PC-9 (cell line): Measurements from ENCODE around the gene FGF14. TPM values are rescaled to one million over a fixed set of nuclear protein-coding genes. Genes with fewer than 3 reads are reported as not detected.

Experiments
- BruUV-seq: library from RNA; stranded (reverse); fragments of 400-500 nt; replicated peaks from 2 replicates; lab custom pipeline; 2021; lab: Mats Ljungman, UMichigan
- CTCF ChIA-PET: fragments of 300-600 bp; sonication (Branson Sonifier 250); formaldehyde crosslinking; loops from one replicate; lab custom pipeline; 2022; ENCODE audit warnings: antibody characterized with exemption; lab: Charles Lee
- POLR2A ChIA-PET: fragments of 300-600 bp; sonication (Branson Sonifier 250); formaldehyde crosslinking; loops from one replicate; lab custom pipeline; 2022; ENCODE audit warnings: antibody characterized with exemption; ENCODE audit not compliant: unreplicated experiment; lab: Charles Lee
- DNase-seq, 2 experiments: peaks; one replicate each; pipeline versions ENCODE4 v3.0.0 to v3.0.0-alpha.2; 2015 to 2022; ENCODE audit warnings: mixed read lengths in 1 of 2
- H2AFZ ChIP-seq: fragments of 200-600 bp; sonication (generic); 2 replicates; pipeline ENCODE4 v1.8.1; 2017; ENCODE audit warnings: antibody characterized with exemption
- H3F3A ChIP-seq: fragments of 200-600 bp; sonication (generic); 2 replicates; pipeline ENCODE4 v1.8.1; 2017; ENCODE audit warnings: antibody characterized with exemption, mild to moderate bottlenecking, low read depth; ENCODE audit not compliant: insufficient read depth
- H3K27ac ChIP-seq: fragments of 200-600 bp; sonication (generic); 2 replicates; pipeline ENCODE4 v1.6.1; 2016; ENCODE audit warnings: mixed run types
- H3K27me3 ChIP-seq: fragments of 200-600 bp; sonication (generic); 2 replicates; pipeline ENCODE4 v1.6.1; 2016; ENCODE audit warnings: low read depth, mixed run types; ENCODE audit not compliant: insufficient read depth
- H3K36me3 ChIP-seq: fragments of 200-600 bp; sonication (generic); 2 replicates; pipeline ENCODE4 v1.6.1; 2016; ENCODE audit warnings: low read depth, mixed run types
- H3K4me1 ChIP-seq: fragments of 200-600 bp; sonication (generic); replicated peaks from 2 replicates; pipeline ENCODE4 v1.6.1; 2016; ENCODE audit warnings: mixed run types; ENCODE audit not compliant: insufficient read depth
- H3K4me2 ChIP-seq: fragments of 200-600 bp; sonication (generic); 2 replicates; pipeline ENCODE4 v1.6.1; 2017; ENCODE audit warnings: mixed run types
- H3K4me3 ChIP-seq: fragments of 200-600 bp; sonication (generic); 2 replicates; pipeline ENCODE4 v1.6.1; 2016; ENCODE audit warnings: mixed run types
- H3K79me2 ChIP-seq: fragments of 200-600 bp; sonication (generic); 2 replicates; pipeline ENCODE4 v1.6.1; 2017; ENCODE audit warnings: low read depth, mixed run types
- H3K9me2 ChIP-seq: fragments of 200-600 bp; sonication (generic); 2 replicates; pipeline ENCODE4 v1.8.1; 2017; ENCODE audit warnings: mild to moderate bottlenecking; ENCODE audit not compliant: insufficient read depth
- H3K9me3 ChIP-seq: fragments of 200-600 bp; sonication (generic); 2 replicates; pipeline ENCODE4 v1.8.1; 2016; ENCODE audit warnings: low read depth; ENCODE audit not compliant: insufficient read depth
- H4K20me1 ChIP-seq: fragments of 200-600 bp; sonication (generic); 2 replicates; pipeline ENCODE4 v1.8.1; 2017; ENCODE audit not compliant: insufficient read depth
- CTCF ChIP-seq: fragments of 200-600 bp; sonication (generic); conservative IDR thresholded peaks from 2 replicates; pipeline ENCODE4 v1.6.1; 2017; ENCODE audit warnings: mixed run types, antibody characterized with exemption, mild to moderate bottlenecking, moderate library complexity
- EZH2 ChIP-seq: fragments of 200-600 bp; sonication (generic); IDR thresholded peaks from 2 replicates; pipeline ENCODE4 v1.8.0; 2017; ENCODE audit warnings: antibody characterized with exemption, low read depth
- intact Hi-C: fragments of 100-400 bp; cut with micrococcal nuclease; formaldehyde crosslinking; loops from one replicate; pipeline ENCODE4 v1.10.0; 2022; ENCODE audit not compliant: unreplicated experiment
- total RNA-seq: library from RNA; stranded (reverse); gene quantifications from 2 replicates; pipeline ENCODE4 v1.2.3, GENCODE V29; 2021

The FGF14 gene
- total RNA-seq, 1 experiment from 2014 or later = not detected

- Histone ChIP-seq H3K36me3 (no peaks in the 10 kb centered on the region), H4K20me1 (no peaks in the 10 kb centered on the region), H3K9me2 (no peaks in the 10 kb centered on the region; the same call in 1 of the 2 replicates), H3K4me3 (no peak overlapping the region), H3K4me2 (no peak overlapping the region), H3K9me3 (no peaks in the 10 kb centered on the region), H3K79me2 (no peaks in the 10 kb centered on the region), H3K4me1 (no peaks in the 10 kb centered on the region), H3F3A (no peaks in the 10 kb centered on the region), H2AFZ (no peak overlapping the region), H3K27me3 (peaks cover 46% of the 10 kb centered on the region), H3K27ac (no peak overlapping the region)
- TF ChIP-seq CTCF = no peak
- TF ChIP-seq EZH2 = no peak
- no TSS peak for BruUV-seq
- ChIA-PET CTCF (no interaction called here), POLR2A (interaction anchor here (0.6 kb wide), 1 partner anchor 1919 kb away, joined by 6 read pairs; no protein-coding TSS in a partner anchor)
- DNase-seq = no peak
- intact Hi-C loops = no loop called here
Measured at GRCh38 chr13:102128216-102128810, 273.5 kb downstream of the FGF14 start.

GRCh38 chr13:102127153-102127552 lies 274.7 kb downstream of the FGF14 start:
- H2AFZ ChIP-seq = no peak overlapping the region
- TF ChIP-seq EZH2 (no peak), CTCF (no peak)
- no peaks in the 10 kb centered on the region for H3K9me2 ChIP-seq
- POLR2A ChIA-PET = no interaction called here
- H4K20me1 ChIP-seq = no peaks in the 10 kb centered on the region
- DNase-seq = no peak
- H3K79me2 ChIP-seq = no peaks in the 10 kb centered on the region
- CTCF ChIA-PET = no interaction called here
- no peaks in the 10 kb centered on the region for H3K9me3 ChIP-seq
- BruUV-seq = no TSS peak
- H3F3A ChIP-seq = no peaks in the 10 kb centered on the region
- H3K4me2 ChIP-seq = no peak overlapping the region
- intact Hi-C loops = no loop called here
- H3K36me3 ChIP-seq = no peaks in the 10 kb centered on the region
- no peaks in the 10 kb centered on the region for H3K4me1 ChIP-seq
- H3K27ac ChIP-seq = no peak overlapping the region
- no peak overlapping the region for H3K4me3 ChIP-seq
- peaks cover 46% of the 10 kb centered on the region for H3K27me3 ChIP-seq

GRCh38 chr13:102122147-102122546 lies 279.7 kb downstream of the FGF14 start:
- Histone ChIP-seq H3F3A (no peaks in the 10 kb centered on the region), H4K20me1 (no peaks in the 10 kb centered on the region), H2AFZ (0 out of 2 replicates have a peak overlapping the region, but pooled peaks have one; percentile 10), H3K36me3 (no peaks in the 10 kb centered on the region), H3K9me2 (no peaks in the 10 kb centered on the region), H3K79me2 (no peaks in the 10 kb centered on the region), H3K4me2 (no peak overlapping the region), H3K9me3 (no peaks in the 10 kb centered on the region), H3K27ac (no peak overlapping the region), H3K4me1 (no peaks in the 10 kb centered on the region), H3K27me3 (peaks cover 43% of the 10 kb centered on the region), H3K4me3 (no peak overlapping the region)
- TF ChIP-seq CTCF (no peak), EZH2 (no peak)
- BruUV-seq = no TSS peak
- POLR2A ChIA-PET = no interaction called here
- intact Hi-C loops = no loop called here
- CTCF ChIA-PET = no interaction called here
- DNase-seq = no peak
